ENCODE results near the gene FRAT1. TPM values are rescaled to one million over a fixed set of nuclear protein-coding genes. Genes with fewer than 3 reads are reported as not detected.

FRAT1 gene
- total and polyA plus RNA-seq, 11 donors: 1.1 to 5.2 (median 4.3) TPM

DNA sequence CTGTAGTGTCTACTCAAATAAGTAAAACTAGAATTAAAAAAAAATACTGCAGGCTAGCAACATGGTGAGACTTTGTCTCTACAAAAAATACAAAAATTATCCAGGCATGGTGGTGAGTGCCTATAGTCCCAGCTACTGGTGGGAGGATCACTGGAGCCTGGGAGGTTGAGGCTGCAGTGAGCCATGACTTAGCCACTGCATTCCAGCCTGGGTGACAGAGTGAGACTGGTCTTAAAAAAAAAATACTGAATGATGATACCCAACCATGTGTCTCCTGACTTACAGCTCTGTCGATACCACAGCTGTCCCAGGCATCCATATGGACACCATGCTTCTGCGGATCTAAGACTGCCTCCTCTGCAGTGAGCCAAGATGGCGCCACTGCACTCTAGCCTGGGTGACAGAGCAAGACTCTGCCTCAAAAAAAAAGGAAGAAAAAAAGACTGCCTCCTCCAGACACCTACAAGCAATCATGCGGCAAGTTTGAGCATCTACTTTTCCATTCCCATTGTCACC, 7.9 kb upstream of the FRAT1 start:
- DNase-seq (no peak), ATAC-seq (no peak)
- H3K4me3 ChIP-seq: no peak overlapping the region
- no peaks in the 10 kb centered on the region for H3K36me3 ChIP-seq
- H3K27ac ChIP-seq: no peak overlapping the region
- peaks cover 0 to 7% (median 0%) of the 10 kb centered on the region in 12 donors for H3K4me1 ChIP-seq
- intact Hi-C loops (cut with DNase I): no loop called here
- WGBS, 4 donors: 89 to 97% (median 96%) methylated on average over 4 of the region's 4 CpGs
- TF ChIP-seq, protein P1, sequence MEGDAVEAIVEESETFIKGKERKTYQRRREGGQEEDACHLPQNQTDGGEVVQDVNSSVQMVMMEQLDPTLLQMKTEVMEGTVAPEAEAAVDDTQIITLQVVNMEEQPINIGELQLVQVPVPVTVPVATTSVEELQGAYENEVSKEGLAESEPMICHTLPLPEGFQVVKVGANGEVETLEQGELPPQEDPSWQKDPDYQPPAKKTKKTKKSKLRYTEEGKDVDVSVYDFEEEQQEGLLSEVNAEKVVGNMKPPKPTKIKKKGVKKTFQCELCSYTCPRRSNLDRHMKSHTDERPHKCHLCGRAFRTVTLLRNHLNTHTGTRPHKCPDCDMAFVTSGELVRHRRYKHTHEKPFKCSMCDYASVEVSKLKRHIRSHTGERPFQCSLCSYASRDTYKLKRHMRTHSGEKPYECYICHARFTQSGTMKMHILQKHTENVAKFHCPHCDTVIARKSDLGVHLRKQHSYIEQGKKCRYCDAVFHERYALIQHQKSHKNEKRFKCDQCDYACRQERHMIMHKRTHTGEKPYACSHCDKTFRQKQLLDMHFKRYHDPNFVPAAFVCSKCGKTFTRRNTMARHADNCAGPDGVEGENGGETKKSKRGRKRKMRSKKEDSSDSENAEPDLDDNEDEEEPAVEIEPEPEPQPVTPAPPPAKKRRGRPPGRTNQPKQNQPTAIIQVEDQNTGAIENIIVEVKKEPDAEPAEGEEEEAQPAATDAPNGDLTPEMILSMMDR (IDR thresholded peaks at IDR 0.05): no peak
- no peak for TF ChIP-seq POLR2A (IDR thresholded peaks at IDR 0.05)
- no peaks in the 10 kb centered on the region for H3K9me3 ChIP-seq
- H3K27me3 ChIP-seq: no peaks in the 10 kb centered on the region

DNA sequence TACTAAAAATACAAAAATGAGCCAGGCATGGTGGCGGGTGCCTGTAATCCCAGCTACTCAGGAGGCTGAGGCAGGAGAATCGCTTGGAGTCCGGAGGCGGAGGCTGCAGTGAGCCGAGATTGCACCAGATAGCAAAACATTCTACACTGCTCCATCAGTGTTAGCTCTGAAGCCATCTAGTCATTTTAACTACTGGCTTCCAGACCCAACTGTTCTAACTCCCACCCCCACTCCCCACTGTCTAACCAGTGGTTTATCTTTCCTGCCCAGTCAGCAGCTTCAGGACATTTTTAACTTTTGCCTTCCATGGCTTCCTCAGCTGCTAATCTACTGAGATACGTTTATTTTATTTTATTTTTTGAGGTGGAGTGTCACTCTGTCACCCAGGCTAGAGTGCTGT, 6.2 kb upstream of the FRAT1 start:
- intact Hi-C loops (cut with DNase I): no loop called here
- DNase-seq (no peak), ATAC-seq (no peak)
- TF ChIP-seq, protein P1 (IDR thresholded peaks at IDR 0.05): no peak
- TF ChIP-seq POLR2A (IDR thresholded peaks at IDR 0.05): no peak
- Histone ChIP-seq H3K9me3 (no peaks in the 10 kb centered on the region), H3K4me3 (no peak overlapping the region), H3K4me1 (peaks cover 0 to 13% (median 0%) of the 10 kb centered on the region in 12 donors), H3K27ac (no peak overlapping the region), H3K27me3 (no peaks in the 10 kb centered on the region), H3K36me3 (no peaks in the 10 kb centered on the region)
- 78 to 85% (median 82%) methylated on average over 3 to 6 of the region's 6 CpGs for WGBS, 4 donors

DNA sequence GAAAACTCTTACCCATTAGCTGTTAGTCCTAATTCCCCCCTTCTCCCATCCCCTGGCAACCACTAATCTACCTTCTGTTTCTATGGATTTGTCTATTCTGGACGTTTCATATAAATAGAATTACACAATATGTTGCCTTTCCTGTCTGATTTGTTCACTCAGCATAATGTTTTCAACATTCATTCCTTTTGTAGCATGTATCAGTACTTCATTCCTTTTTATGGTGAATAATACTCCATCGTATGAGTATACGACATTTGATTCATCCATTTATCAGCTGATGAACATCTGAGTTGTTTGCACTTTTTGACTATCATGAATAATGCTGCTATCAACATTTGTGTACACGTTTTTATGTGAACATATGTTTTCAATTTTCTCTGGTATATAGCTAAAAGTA, 4.4 kb upstream of the FRAT1 start:
- DNase-seq (no peak), ATAC-seq (no peak)
- intact Hi-C loops (cut with DNase I): loop anchor here in 2 of 10 donors (5.0 kb wide), 2 partner anchors 32 to 37 kb away; no protein-coding TSS in a partner anchor
- TF ChIP-seq, protein P1 (IDR thresholded peaks at IDR 0.05): no peak
- TF ChIP-seq POLR2A (IDR thresholded peaks at IDR 0.05): no peak
- Histone ChIP-seq H3K27ac (no peak overlapping the region), H3K4me1 (peaks cover 0 to 11% (median 1%) of the 10 kb centered on the region in 12 donors), H3K9me3 (no peaks in the 10 kb centered on the region), H3K36me3 (no peaks in the 10 kb centered on the region), H3K4me3 (no peak overlapping the region), H3K27me3 (no peaks in the 10 kb centered on the region)
- WGBS, 4 donors: 61 to 69% (median 68%) methylated on average over 4 of the region's 4 CpGs

DNA sequence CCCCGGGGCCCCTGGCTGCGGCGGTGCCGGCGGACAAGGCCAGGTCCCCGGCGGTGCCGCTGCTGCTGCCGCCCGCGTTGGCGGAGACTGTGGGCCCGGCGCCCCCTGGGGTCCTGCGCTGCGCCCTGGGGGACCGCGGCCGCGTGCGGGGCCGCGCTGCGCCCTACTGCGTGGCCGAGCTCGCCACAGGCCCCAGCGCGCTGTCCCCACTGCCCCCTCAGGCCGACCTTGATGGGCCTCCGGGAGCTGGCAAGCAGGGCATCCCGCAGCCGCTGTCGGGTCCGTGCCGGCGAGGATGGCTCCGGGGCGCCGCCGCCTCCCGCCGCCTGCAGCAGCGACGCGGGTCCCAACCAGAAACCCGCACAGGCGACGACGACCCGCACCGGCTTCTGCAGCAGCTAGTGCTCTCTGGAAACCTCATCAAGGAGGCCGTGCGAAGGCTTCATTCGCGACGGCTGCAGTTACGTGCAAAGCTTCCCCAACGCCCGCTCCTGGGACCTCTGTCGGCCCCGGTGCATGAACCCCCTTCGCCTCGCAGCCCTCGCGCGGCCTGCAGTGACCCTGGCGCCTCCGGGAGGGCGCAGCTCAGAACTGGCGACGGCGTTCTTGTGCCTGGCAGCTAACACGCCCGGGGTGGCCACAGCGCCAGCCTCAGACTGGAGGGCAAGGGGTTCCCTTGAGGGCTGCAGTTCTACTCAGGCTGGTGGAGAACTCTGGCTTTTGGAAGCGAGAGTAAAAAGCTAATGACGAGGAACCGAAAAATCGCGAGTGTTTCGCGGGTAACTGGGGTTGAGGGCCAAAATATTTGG, 804 bp downstream of the FRAT1 start:
- intact Hi-C loops (cut with DNase I): loop anchor here in 6 of 10 donors (1.0 to 10.0 kb wide), 9 partner anchors 13 to 45 kb away; partner anchors contain the start of genes ARHGAP19 (in 1 of the 6) and FRAT2 (in 1 of the 6)

More for the DNA sequence above, 804 bp downstream of the FRAT1 start:
- H3K4me3 ChIP-seq: peak overlapping the region; percentile 66 to 98 (median 84)
- ATAC-seq (peak in 3 of 4 donors; percentile 42 to 52 (median 49)), DNase-seq (peak; percentile 51 to 86 (median 58))
- no peaks in the 10 kb centered on the region for H3K9me3 ChIP-seq
- H3K4me1 ChIP-seq: peaks cover 0 to 50% (median 20%) of the 10 kb centered on the region in 12 donors
- TF ChIP-seq POLR2A (IDR thresholded peaks at IDR 0.05): no peak
- TF ChIP-seq, protein P1 (IDR thresholded peaks at IDR 0.05): no peak
- WGBS, 4 donors: 0 to 1% (median 0%) methylated on average over 21 to 83 of the region's 83 CpGs
- no peaks in the 10 kb centered on the region for H3K36me3 ChIP-seq
- no peaks in the 10 kb centered on the region for H3K27me3 ChIP-seq
- peak overlapping the region; percentile 93 to 100 (median 98) for H3K27ac ChIP-seq
